Naive thymus-derived CD4-positive, alpha-beta T cell (primary cell): Measurements from ENCODE around the gene CCDC66. TPM values are rescaled to one million over a fixed set of nuclear protein-coding genes. Genes with fewer than 3 reads are reported as not detected.
A peak's percentile ranks its signal among the peaks of the same experiment; 100 is the strongest.

Experiments
- ATAC-seq: fragments of 150-1000 bp; cut with Tn5 transposase; 2 replicates; pipeline ENCODE4 v1.10.0; 2021; ENCODE audit warnings: mild to moderate bottlenecking, moderate library complexity
- CTCF ChIA-PET: fragments of 350-600 bp; sonication (Branson Sonifier 250); formaldehyde crosslinking; loops from one replicate; lab custom pipeline; 2021; ENCODE audit warnings: antibody characterized with exemption; lab: Charles Lee
- POLR2A ChIA-PET: fragments of 350-600 bp; sonication (Branson Sonifier 250); formaldehyde crosslinking; loops from one replicate; lab custom pipeline; 2021; ENCODE audit warnings: antibody characterized with exemption, inconsistent platforms; lab: Charles Lee
- DNase-seq, 9 donors: peaks; one replicate each; pipeline versions ENCODE4 v3.0.0 to v3.0.0-alpha.2; 2020 to 2022; ENCODE audit warnings: mixed read lengths in 1 of 9
- H3K27ac ChIP-seq: one replicate; pipeline ENCODE4 v1.7.0; 2013; ENCODE audit warnings: mild to moderate bottlenecking, low read depth, low read length, moderate library complexity
- H3K27me3 ChIP-seq, 2 donors: one replicate each; pipeline ENCODE4 v1.7.0; 2013; ENCODE audit warnings: low read length in 2 of 2, mild to moderate bottlenecking in 2 of 2, moderate library complexity in 2 of 2; ENCODE audit not compliant: control insufficient read depth in 2 of 2, insufficient read depth in 2 of 2
- H3K36me3 ChIP-seq, 3 experiments: 1 replicate in 2 of 3; 2 replicates in 1 of 3; pipeline ENCODE4 v1.7.0; 2013; ENCODE audit warnings: low read length in 3 of 3, mild to moderate bottlenecking in 3 of 3, moderate library complexity in 1 of 3; ENCODE audit not compliant: insufficient read depth in 3 of 3, control insufficient read depth in 2 of 3
- H3K4me1 ChIP-seq, 2 donors: one replicate each; pipeline ENCODE4 v1.7.0; 2013; ENCODE audit warnings: low read length in 2 of 2, mild to moderate bottlenecking in 2 of 2, moderate library complexity in 1 of 2; ENCODE audit not compliant: control insufficient read depth in 2 of 2, insufficient read depth in 2 of 2
- H3K4me3 ChIP-seq: 2 replicates; pipeline ENCODE4 v1.7.0; 2013; ENCODE audit warnings: mild to moderate bottlenecking, low read length
- H3K9me3 ChIP-seq, 3 experiments: 1 replicate in 2 of 3; 2 replicates in 1 of 3; pipeline ENCODE4 v1.7.0; 2013; ENCODE audit warnings: low read length in 3 of 3; ENCODE audit not compliant: control insufficient read depth in 2 of 3
- H3K27ac Mint-ChIP-seq, 9 donors: one replicate each; pipeline ENCODE4 v1.8.0; 2020 to 2022; ENCODE audit warnings: mixed read lengths in 9 of 9, mild to moderate bottlenecking in 8 of 9, moderate library complexity in 5 of 9, inconsistent platforms in 2 of 9
- H3K27me3 Mint-ChIP-seq, 5 donors: one replicate each; pipeline ENCODE4 v1.8.0; 2021 to 2022; ENCODE audit warnings: mixed read lengths in 5 of 5, mild to moderate bottlenecking in 1 of 5
- H3K36me3 Mint-ChIP-seq, 5 donors: one replicate each; pipeline ENCODE4 v1.8.0; 2020 to 2022; ENCODE audit warnings: mixed read lengths in 5 of 5, mild to moderate bottlenecking in 3 of 5, inconsistent platforms in 1 of 5
- H3K4me1 Mint-ChIP-seq, 7 donors: one replicate each; pipeline ENCODE4 v1.8.0; 2020 to 2022; ENCODE audit warnings: mixed read lengths in 7 of 7, mild to moderate bottlenecking in 3 of 7, inconsistent platforms in 1 of 7
- H3K4me3 Mint-ChIP-seq, 10 donors: one replicate each; pipeline ENCODE4 v1.8.0; 2020 to 2022; ENCODE audit warnings: mild to moderate bottlenecking in 10 of 10, mixed read lengths in 10 of 10, moderate library complexity in 6 of 10, inconsistent platforms in 2 of 10
- H3K9me3 Mint-ChIP-seq, 11 donors: one replicate each; pipeline ENCODE4 v1.8.0; 2020 to 2022; ENCODE audit warnings: mixed read lengths in 11 of 11, mild to moderate bottlenecking in 4 of 11, inconsistent platforms in 1 of 11, moderate library complexity in 1 of 11
- intact Hi-C, 2 donors: fragments of 100-400 bp; cut with micrococcal nuclease; formaldehyde crosslinking; loops; one replicate each; pipeline ENCODE4 v1.15.1; 2023
- polyA plus RNA-seq, 2 donors: library from polyadenylated mRNA; unstranded; fragments of 300-500 nt; fragmentation: Illumina TruSeq; gene quantifications; one replicate each; pipeline ENCODE4 v1.2.3, GENCODE V29; 2021
- total RNA-seq, 6 experiments: library from RNA in 5 of 6; stranded (reverse) in 5 of 6; gene quantifications; 1 replicate in 5 of 6; 2 replicates in 1 of 6; pipeline ENCODE4 v1.2.3 and lab custom pipeline; 2021 to 2026

Gene CCDC66
- total RNA-seq = 100 to 1,000 TPM in 2 of 5 experiments, 10 to 100 TPM in 3; 38.6 to 115 (median 77.3) TPM
- 10 to 100 TPM; 20.9 to 25.9 TPM for polyA plus RNA-seq
- total RNA-seq (lab: John Stamatoyannopoulos, UW) = 102 reads per million, percentile 85 among the genes with 10 or more reads in this experiment

DNA sequence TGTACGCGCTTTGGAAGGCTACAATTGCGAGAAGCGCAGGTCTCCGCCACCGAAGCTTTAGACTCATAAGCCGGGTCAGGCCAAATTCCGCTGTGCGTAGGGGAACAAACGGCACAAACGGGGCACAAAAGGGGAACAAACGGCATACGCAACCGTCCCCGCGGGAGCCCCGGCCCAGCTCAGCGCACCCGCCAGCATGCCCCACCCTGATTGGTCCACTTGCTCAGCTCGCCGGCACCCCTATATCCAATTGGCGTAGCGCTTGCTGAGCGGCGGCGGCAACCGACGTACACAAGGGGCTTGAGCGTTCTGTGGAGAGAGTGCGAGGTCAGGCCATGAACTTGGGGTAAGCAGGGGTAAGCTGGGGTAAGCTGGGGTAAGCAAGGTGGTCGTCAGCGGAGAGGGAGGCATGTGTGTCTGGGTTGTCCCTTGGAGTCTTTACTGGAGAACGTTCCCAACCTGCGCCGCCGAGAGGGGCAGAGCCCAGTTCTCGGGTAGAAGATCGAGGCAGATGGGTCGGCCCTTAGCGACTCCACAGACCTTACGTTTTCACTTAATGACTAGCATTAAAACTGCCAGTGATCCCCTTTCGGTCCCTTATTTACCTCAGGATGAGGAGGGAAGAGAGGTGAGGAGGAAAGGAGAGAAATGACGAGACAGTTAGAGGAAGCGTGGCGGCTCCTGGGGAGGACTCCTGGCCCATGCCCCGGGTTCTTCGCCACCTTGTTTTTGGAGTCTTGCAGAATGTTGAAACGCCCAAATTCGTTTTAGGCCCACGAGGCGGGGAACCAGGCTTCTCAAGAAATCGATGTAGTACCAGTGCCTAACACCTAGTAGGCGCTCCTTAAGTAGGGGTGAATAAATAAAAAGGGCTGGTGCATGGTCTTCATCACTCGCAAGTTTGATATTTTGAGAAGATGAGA lies at the start of gene CCDC66:
CCDC66 (plus strand) TSS at position 268 of the 923 bp plus-strand sequence; CDS start at position 336, 68 bp downstream.
- Histone ChIP-seq H3K9me3 (no peaks in the 10 kb centered on the region), H3K4me1 (peaks cover 9 to 17% of the 10 kb centered on the region in 2 donors), H3K27me3 (no peaks in the 10 kb centered on the region), H3K27ac (peak within 1 kb of the TSS; percentile 99), H3K4me3 (peak within 1 kb of the TSS; percentile 96), H3K36me3 (peaks cover 0 to 23% (median 4%) of the 10 kb centered on the region in 3 experiments)
- ATAC-seq = peak; percentile 96
- intact Hi-C loops = loop anchor here (1.0 to 10.0 kb wide), 19 partner anchors 36 to 1875 kb away; partner anchors contain the start of genes APPL1 (in 2 of the 2), PDE12 (in 2 of the 2), ARF4 (in 1 of the 2) and ARHGEF3 (in 1 of the 2)
- CTCF ChIA-PET = interaction anchor here (0.6 to 2.6 kb wide), 8 partner anchors 15 to 260 kb away, joined by 3 to 8 read pairs (median 3); no protein-coding TSS in a partner anchor
- peak within 1 kb of the TSS; percentile 91 to 100 (median 98) for H3K4me3 Mint-ChIP-seq
- H3K36me3 Mint-ChIP-seq = peaks cover 10 to 21% (median 12%) of the 10 kb centered on the region in 5 donors
- peaks cover 0 to 25% (median 0%) of the 10 kb centered on the region in 5 donors for H3K27me3 Mint-ChIP-seq
- H3K9me3 Mint-ChIP-seq = peaks cover 0 to 7% (median 3%) of the 10 kb centered on the region in 11 donors
- peak; percentile 85 to 95 (median 93) for DNase-seq
- H3K4me1 Mint-ChIP-seq = peaks cover 12 to 51% (median 38%) of the 10 kb centered on the region in 7 donors
- peak within 1 kb of the TSS; percentile 93 to 100 (median 98) for H3K27ac Mint-ChIP-seq
- POLR2A ChIA-PET = interaction anchor here (0.5 to 3.3 kb wide), 30 partner anchors 9 to 1525 kb away, joined by 3 to 63 read pairs (median 5); partner anchors contain the start of gene TASOR

DNA sequence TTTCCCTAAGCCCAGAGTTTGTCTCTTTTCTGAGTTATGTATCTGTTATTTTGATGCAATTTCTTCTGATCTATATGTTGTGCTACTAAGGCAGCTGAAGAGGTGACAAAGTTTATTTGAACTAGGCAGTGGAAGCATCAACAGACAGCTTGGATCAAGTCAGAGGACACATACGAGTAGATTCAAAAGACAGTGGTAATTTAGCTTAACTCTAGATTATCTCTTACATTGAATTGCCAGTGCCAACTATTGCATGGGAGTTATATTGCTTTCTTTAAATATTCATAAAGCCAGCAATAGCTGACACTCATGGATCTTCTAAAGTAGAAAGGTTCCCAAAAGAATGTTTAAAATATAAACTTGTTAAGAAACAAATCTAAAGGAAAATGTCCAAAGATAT lies 37.3 kb upstream of the CCDC66 start:
- no peak overlapping the region for H3K27ac Mint-ChIP-seq
- intact Hi-C loops = no loop called here
- Histone ChIP-seq H3K36me3 (no peaks in the 10 kb centered on the region), H3K4me1 (no peaks in the 10 kb centered on the region), H3K27me3 (no peaks in the 10 kb centered on the region), H3K4me3 (no peak overlapping the region), H3K27ac (no peak overlapping the region), H3K9me3 (no peaks in the 10 kb centered on the region)
- peaks cover 0 to 2% (median 0%) of the 10 kb centered on the region in 7 donors for H3K4me1 Mint-ChIP-seq
- H3K36me3 Mint-ChIP-seq = no peaks in the 10 kb centered on the region
- peaks cover 21 to 36% (median 30%) of the 10 kb centered on the region in 5 donors for H3K27me3 Mint-ChIP-seq
- peaks cover 0 to 4% (median 0%) of the 10 kb centered on the region in 11 donors for H3K9me3 Mint-ChIP-seq
- no peak overlapping the region for H3K4me3 Mint-ChIP-seq
- DNase-seq = no peak
- no peak for ATAC-seq
- POLR2A ChIA-PET = no interaction called here
- CTCF ChIA-PET = interaction anchor here (0.7 kb wide), 1 partner anchor 12 kb away, joined by 3 read pairs; no protein-coding TSS in a partner anchor

DNA sequence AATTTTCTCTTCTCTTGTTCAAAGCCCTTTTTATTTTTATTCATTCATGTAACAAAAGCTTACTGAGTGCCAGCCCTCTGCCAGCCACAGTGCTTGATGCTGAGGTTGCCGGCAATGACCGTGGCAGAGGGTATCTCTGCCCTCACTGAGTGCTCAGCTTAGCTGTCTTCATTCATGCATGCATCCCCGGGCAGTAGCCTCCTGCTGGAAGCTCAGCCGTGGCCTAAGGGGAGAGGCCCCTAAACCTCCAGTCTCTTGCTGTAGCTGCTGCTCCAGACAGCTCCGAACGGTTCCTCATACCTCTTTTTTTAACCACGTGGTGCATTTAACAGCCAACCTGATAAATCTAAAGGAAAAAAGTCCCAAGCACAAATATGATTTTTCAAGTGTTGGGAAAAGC lies 34.6 kb upstream of the CCDC66 start:
- H3K9me3 Mint-ChIP-seq = peaks cover 0 to 4% (median 0%) of the 10 kb centered on the region in 11 donors
- H3K4me1 Mint-ChIP-seq = peaks cover 0 to 2% (median 0%) of the 10 kb centered on the region in 7 donors
- no peak overlapping the region for H3K27ac Mint-ChIP-seq
- no peaks in the 10 kb centered on the region for H3K9me3 ChIP-seq
- POLR2A ChIA-PET = no interaction called here
- H3K4me3 Mint-ChIP-seq = no peak overlapping the region
- intact Hi-C loops = no loop called here
- H3K27me3 Mint-ChIP-seq = peaks cover 14 to 25% (median 20%) of the 10 kb centered on the region in 5 donors
- CTCF ChIA-PET = no interaction called here
- H3K4me1 ChIP-seq = no peaks in the 10 kb centered on the region
- ATAC-seq (no peak), DNase-seq (no peak)
- no peaks in the 10 kb centered on the region for H3K27me3 ChIP-seq
- H3K36me3 Mint-ChIP-seq = no peaks in the 10 kb centered on the region
- no peaks in the 10 kb centered on the region for H3K36me3 ChIP-seq
- H3K27ac ChIP-seq = no peak overlapping the region
- H3K4me3 ChIP-seq = no peak overlapping the region

DNA sequence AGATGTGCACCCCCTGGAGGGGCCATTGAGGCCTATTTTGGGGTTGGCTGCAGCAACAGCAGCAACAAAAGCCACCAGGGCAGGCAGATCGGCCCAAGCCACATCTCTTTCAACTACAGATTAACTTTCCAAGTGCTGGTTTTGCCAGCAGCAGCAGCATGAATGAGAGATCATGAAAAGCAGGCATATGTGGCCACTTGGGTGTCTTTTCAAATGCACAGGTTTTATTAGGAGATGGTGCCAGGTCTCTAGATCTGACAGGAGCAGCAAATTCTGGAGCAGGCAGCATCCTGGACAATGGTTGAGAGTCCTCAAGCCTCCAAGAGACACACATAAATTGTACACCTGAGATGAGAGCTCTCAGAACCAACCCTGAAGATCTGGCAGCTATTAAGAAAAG lies 31.7 kb upstream of the CCDC66 start:
- Histone ChIP-seq H3K36me3 (no peaks in the 10 kb centered on the region), H3K9me3 (no peaks in the 10 kb centered on the region), H3K4me1 (no peaks in the 10 kb centered on the region), H3K4me3 (no peak overlapping the region), H3K27me3 (no peaks in the 10 kb centered on the region), H3K27ac (no peak overlapping the region)
- ChIA-PET POLR2A (no interaction called here), CTCF (no interaction called here)
- ATAC-seq (no peak), DNase-seq (no peak)
- Mint-ChIP-seq H3K4me3 (no peak overlapping the region), H3K36me3 (no peaks in the 10 kb centered on the region), H3K9me3 (peaks cover 0 to 4% (median 0%) of the 10 kb centered on the region in 11 donors), H3K27me3 (peaks cover 4 to 13% (median 7%) of the 10 kb centered on the region in 5 donors), H3K4me1 (no peaks in the 10 kb centered on the region), H3K27ac (no peak overlapping the region)
- intact Hi-C loops = no loop called here

DNA sequence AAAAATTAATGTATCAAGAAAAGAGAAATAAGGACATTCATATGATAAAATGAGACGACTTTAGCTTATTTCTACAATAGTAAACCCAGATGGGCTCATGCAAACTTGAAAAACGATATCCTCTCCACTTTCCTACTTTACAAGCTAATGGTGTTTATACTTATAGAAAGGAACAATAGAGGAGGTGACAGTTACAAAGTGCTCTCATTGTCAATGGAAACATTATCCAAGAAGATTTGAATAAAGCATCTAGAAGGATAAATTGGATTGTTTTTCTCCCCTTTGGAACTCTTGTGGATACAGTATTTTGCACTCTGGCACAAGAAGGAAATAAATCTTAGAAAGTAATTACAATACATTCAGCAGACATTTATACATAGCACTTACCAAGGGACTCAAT lies 20.2 kb upstream of the CCDC66 start:
- no peak overlapping the region for H3K4me3 ChIP-seq
- H3K9me3 Mint-ChIP-seq = peaks cover 2 to 17% (median 10%) of the 10 kb centered on the region in 11 donors
- H3K27ac Mint-ChIP-seq = no peak overlapping the region
- H3K36me3 Mint-ChIP-seq = peaks cover 0 to 10% (median 2%) of the 10 kb centered on the region in 5 donors
- ATAC-seq (no peak), DNase-seq (no peak)
- H3K4me1 Mint-ChIP-seq = no peaks in the 10 kb centered on the region
- ChIA-PET CTCF (no interaction called here), POLR2A (no interaction called here)
- no peak overlapping the region for H3K4me3 Mint-ChIP-seq
- H3K4me1 ChIP-seq = no peaks in the 10 kb centered on the region
- H3K27me3 ChIP-seq = no peaks in the 10 kb centered on the region
- intact Hi-C loops = no loop called here
- H3K9me3 ChIP-seq = no peaks in the 10 kb centered on the region
- H3K27me3 Mint-ChIP-seq = peaks cover 0 to 30% (median 10%) of the 10 kb centered on the region in 5 donors
- no peaks in the 10 kb centered on the region for H3K36me3 ChIP-seq
- H3K27ac ChIP-seq = no peak overlapping the region

DNA sequence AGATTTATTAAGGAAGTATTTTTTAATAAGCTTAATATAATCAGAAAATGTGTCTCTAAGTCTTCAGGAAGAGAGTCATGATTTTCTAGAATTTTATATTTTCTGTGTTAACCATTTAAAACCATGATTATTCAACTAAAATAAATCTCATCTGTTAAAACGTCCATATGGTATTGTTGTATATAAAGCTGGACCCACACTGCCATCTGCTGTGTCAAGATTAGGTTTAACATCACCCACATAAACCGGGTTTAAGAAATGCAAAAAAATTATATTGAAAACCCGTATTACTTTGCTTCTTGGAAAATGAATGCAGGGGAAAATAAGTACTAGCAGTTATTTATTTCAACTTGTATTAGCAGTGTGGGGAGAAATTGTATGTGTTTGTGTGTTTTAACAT lies 9.5 kb upstream of the CCDC66 start:
- Histone ChIP-seq H3K4me3 (no peak overlapping the region), H3K27ac (no peak overlapping the region), H3K9me3 (no peaks in the 10 kb centered on the region), H3K27me3 (no peaks in the 10 kb centered on the region), H3K36me3 (no peaks in the 10 kb centered on the region), H3K4me1 (no peaks in the 10 kb centered on the region)
- Mint-ChIP-seq H3K4me3 (no peak overlapping the region), H3K27me3 (peaks cover 9 to 43% (median 13%) of the 10 kb centered on the region in 5 donors), H3K9me3 (peaks cover 0 to 16% (median 8%) of the 10 kb centered on the region in 11 donors), H3K4me1 (no peaks in the 10 kb centered on the region), H3K36me3 (peaks cover 0 to 10% (median 2%) of the 10 kb centered on the region in 5 donors), H3K27ac (no peak overlapping the region)
- ChIA-PET POLR2A (interaction anchor here (2.0 kb wide), 1 partner anchor 9 kb away, joined by 5 read pairs; the partner anchor contains the start of gene CCDC66), CTCF (interaction anchor here (0.6 to 0.7 kb wide), 2 partner anchors 16 to 441 kb away, joined by 3 to 5 read pairs; no protein-coding TSS in a partner anchor)
- ATAC-seq (no peak), DNase-seq (no peak)
- intact Hi-C loops = loop anchor here in 1 of 2 donors (2.0 kb wide), 1 partner anchor 207 kb away; no protein-coding TSS in a partner anchor
